Nephron progenitor cell (in vitro differentiated cells): ENCODE data around the gene CDKAL1.
A peak's percentile ranks its signal among the peaks of the same experiment; 100 is the strongest.
"Not testable (repeated sequence)": the region's sequence is repeated elsewhere in the genome, so short reads cannot be mapped to it uniquely, and the experiment has no call there.

Experiments
- DNase-seq: peaks from one replicate; pipeline ENCODE4 v3.0.0; 2021
- H3K27ac Mint-ChIP-seq: 2 replicates; pipeline ENCODE4 v1.8.0; 2021; ENCODE audit warnings: mild to moderate bottlenecking, moderate library complexity, mixed read lengths
- H3K27me3 Mint-ChIP-seq: 2 replicates; pipeline ENCODE4 v1.8.0; 2021; ENCODE audit warnings: mild to moderate bottlenecking, low read depth, mixed read lengths; ENCODE audit not compliant: poor library complexity
- H3K36me3 Mint-ChIP-seq: 2 replicates; pipeline ENCODE4 v1.8.0; 2021; ENCODE audit warnings: low read depth, mixed read lengths
- H3K4me1 Mint-ChIP-seq: 2 replicates; pipeline ENCODE4 v1.8.0; 2021; ENCODE audit warnings: mixed read lengths
- H3K4me3 Mint-ChIP-seq: 2 replicates; pipeline ENCODE4 v1.8.0; 2021; ENCODE audit warnings: mild to moderate bottlenecking, moderate library complexity, mixed read lengths
- H3K9me3 Mint-ChIP-seq: 2 replicates; pipeline ENCODE4 v1.8.0; 2021; ENCODE audit warnings: mild to moderate bottlenecking, moderate library complexity, mixed read lengths
- TF ChIP-seq, protein P1 (sequence below): fragments of 200-600 bp; sonication (generic); IDR thresholded peaks from 2 replicates; pipeline ENCODE4 v1.5.0; 2021; ENCODE audit warnings: antibody characterized with exemption

The CDKAL1 gene

GRCh38 chr6:21085211-21085610, 551.0 kb downstream of the CDKAL1 start:
- Mint-ChIP-seq H3K4me3 (no peak overlapping the region), H3K36me3 (peaks cover 21% of the 10 kb centered on the region), H3K4me1 (peaks cover 9% of the 10 kb centered on the region), H3K9me3 (no peaks in the 10 kb centered on the region), H3K27ac (peak overlapping the region; percentile 26), H3K27me3 (no peaks in the 10 kb centered on the region)
- TF ChIP-seq, protein P1, sequence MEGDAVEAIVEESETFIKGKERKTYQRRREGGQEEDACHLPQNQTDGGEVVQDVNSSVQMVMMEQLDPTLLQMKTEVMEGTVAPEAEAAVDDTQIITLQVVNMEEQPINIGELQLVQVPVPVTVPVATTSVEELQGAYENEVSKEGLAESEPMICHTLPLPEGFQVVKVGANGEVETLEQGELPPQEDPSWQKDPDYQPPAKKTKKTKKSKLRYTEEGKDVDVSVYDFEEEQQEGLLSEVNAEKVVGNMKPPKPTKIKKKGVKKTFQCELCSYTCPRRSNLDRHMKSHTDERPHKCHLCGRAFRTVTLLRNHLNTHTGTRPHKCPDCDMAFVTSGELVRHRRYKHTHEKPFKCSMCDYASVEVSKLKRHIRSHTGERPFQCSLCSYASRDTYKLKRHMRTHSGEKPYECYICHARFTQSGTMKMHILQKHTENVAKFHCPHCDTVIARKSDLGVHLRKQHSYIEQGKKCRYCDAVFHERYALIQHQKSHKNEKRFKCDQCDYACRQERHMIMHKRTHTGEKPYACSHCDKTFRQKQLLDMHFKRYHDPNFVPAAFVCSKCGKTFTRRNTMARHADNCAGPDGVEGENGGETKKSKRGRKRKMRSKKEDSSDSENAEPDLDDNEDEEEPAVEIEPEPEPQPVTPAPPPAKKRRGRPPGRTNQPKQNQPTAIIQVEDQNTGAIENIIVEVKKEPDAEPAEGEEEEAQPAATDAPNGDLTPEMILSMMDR = no peak
- DNase-seq = no peak

- H3K27me3 Mint-ChIP-seq = no peaks in the 10 kb centered on the region
- H3K4me1 Mint-ChIP-seq = peaks cover 9% of the 10 kb centered on the region
- TF ChIP-seq, protein P1 = no peak
- DNase-seq = no peak
- no peaks in the 10 kb centered on the region for H3K9me3 Mint-ChIP-seq
- no peak overlapping the region for H3K27ac Mint-ChIP-seq
- peaks cover 17% of the 10 kb centered on the region for H3K36me3 Mint-ChIP-seq
- no peak overlapping the region for H3K4me3 Mint-ChIP-seq
Observed at GRCh38 chr6:21085643-21086042, 551.4 kb downstream of the CDKAL1 start.

DNA sequence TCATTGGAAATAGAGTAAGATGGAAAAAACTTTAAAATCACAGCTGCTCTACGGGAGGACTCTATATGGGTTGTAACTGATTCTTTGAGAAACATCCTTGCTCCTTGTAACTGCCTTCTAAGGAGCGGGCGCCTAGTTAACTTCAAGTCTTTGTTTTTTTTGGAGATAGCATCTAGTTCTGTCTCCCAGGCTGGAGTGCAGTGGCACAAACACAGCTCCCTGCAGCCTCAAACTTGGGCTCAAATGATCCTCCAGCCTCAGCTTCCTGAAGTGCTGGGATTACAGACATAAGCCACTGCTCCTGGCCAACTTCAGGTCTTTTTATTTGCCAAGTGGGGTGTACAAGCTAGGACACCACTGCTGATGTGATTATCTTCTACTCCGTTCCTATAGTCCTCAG, 552.9 kb downstream of the CDKAL1 start:
- H3K27ac Mint-ChIP-seq = no peak overlapping the region
- no peak for DNase-seq
- H3K4me1 Mint-ChIP-seq = peaks cover 9% of the 10 kb centered on the region
- no peak overlapping the region for H3K4me3 Mint-ChIP-seq
- no peaks in the 10 kb centered on the region for H3K9me3 Mint-ChIP-seq
- TF ChIP-seq, protein P1 = no peak
- H3K27me3 Mint-ChIP-seq = no peaks in the 10 kb centered on the region
- H3K36me3 Mint-ChIP-seq = peaks cover 12% of the 10 kb centered on the region

GRCh38 chr6:21091411-21091810, 557.2 kb downstream of the CDKAL1 start:
- Mint-ChIP-seq H3K27me3 (no peaks in the 10 kb centered on the region), H3K4me1 (peaks cover 21% of the 10 kb centered on the region), H3K36me3 (peaks cover 13% of the 10 kb centered on the region), H3K4me3 (no peak overlapping the region), H3K9me3 (no peaks in the 10 kb centered on the region), H3K27ac (no peak overlapping the region)
- no peak for DNase-seq
- TF ChIP-seq, protein P1 = no peak

DNA sequence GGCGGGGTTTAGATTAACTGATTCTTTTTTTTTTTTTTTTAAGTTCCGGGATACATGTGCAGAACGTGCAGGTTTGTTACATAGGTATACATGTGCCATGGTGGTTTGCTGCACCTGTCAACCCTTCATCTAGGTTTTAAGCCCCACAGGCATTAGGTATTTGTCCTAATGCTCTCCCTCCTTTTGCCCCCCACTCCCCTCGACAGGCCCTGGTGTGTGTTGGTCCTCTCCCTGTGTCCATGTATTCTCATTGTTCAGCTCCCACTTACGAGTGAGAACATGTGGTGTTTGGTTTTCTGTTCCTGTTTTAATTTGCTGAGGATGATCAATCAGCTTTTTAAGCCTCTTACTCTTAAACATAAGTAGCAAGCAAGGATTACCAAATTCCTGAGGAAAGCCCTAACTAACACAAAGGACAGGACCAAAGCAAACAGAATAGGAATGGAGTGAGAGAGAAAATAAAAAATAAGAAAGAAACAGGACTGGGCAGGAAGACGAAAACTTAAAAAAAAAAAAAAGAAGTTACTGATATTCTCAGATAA, 558.0 kb downstream of the CDKAL1 start:
- not testable (repeated sequence) for H3K9me3 Mint-ChIP-seq, DNase-seq, H3K4me3 Mint-ChIP-seq, H3K27me3 Mint-ChIP-seq
- Mint-ChIP-seq H3K4me1 (peaks cover 14% of the 10 kb centered on the region), H3K27ac (peak overlapping the region; percentile 72), H3K36me3 (peaks cover 13% of the 10 kb centered on the region)

GRCh38 chr6:21095462-21095861, 561.2 kb downstream of the CDKAL1 start:
- Mint-ChIP-seq H3K27ac (no peak overlapping the region), H3K27me3 (no peaks in the 10 kb centered on the region), H3K36me3 (peaks cover 13% of the 10 kb centered on the region), H3K4me1 (peaks cover 33% of the 10 kb centered on the region), H3K9me3 (no peaks in the 10 kb centered on the region), H3K4me3 (no peak overlapping the region)
- DNase-seq = no peak
- TF ChIP-seq, protein P1 = no peak
